ENCODE data around the gene SRD5A3.
"Not testable (repeated sequence)": the region's sequence is repeated elsewhere in the genome, so short reads cannot be mapped to it uniquely, and the experiment has no call there.

SRD5A3 gene

GRCh38 chr4:55354648-55355047 lies 8.6 kb downstream of the SRD5A3 start:
- no peak overlapping the region for H3K4me3 ChIP-seq (ENCODE audit: low read depth, low read length)
- TF ChIP-seq CTCF (IDR thresholded peaks at IDR 0.05; ENCODE audit: low read depth, low read length): no peak

GRCh38 chr4:55355555-55355954 lies 9.5 kb downstream of the SRD5A3 start:
- H3K4me3 ChIP-seq (ENCODE audit: low read depth, low read length): no peak overlapping the region
- TF ChIP-seq CTCF (IDR thresholded peaks at IDR 0.05; ENCODE audit: low read depth, low read length): no peak

- TF ChIP-seq CTCF (IDR thresholded peaks at IDR 0.05; ENCODE audit: low read depth, low read length): no peak
- no peak overlapping the region for H3K4me3 ChIP-seq (ENCODE audit: low read depth, low read length)
These were observed 11.0 kb downstream of the SRD5A3 start for GRCh38 chr4:55356991-55357461.

GRCh38 chr4:55358246-55358645 lies 12.2 kb downstream of the SRD5A3 start:
- H3K4me3 ChIP-seq (ENCODE audit: low read depth, low read length): no peak overlapping the region
- TF ChIP-seq CTCF (IDR thresholded peaks at IDR 0.05; ENCODE audit: low read depth, low read length): no peak

GRCh38 chr4:55358668-55359067 lies 12.6 kb downstream of the SRD5A3 start:
- TF ChIP-seq CTCF (IDR thresholded peaks at IDR 0.05; ENCODE audit: low read depth, low read length): no peak
- H3K4me3 ChIP-seq (ENCODE audit: low read depth, low read length): no peak overlapping the region

- no peak overlapping the region for H3K4me3 ChIP-seq (ENCODE audit: low read depth, low read length)
- TF ChIP-seq CTCF (IDR thresholded peaks at IDR 0.05; ENCODE audit: low read depth, low read length): no peak
These were observed 13.4 kb downstream of the SRD5A3 start for GRCh38 chr4:55359397-55359916.

GRCh38 chr4:55362938-55363337 lies 16.9 kb downstream of the SRD5A3 start:
- not testable (repeated sequence) for H3K4me3 ChIP-seq (ENCODE audit: low read depth, low read length)

- TF ChIP-seq CTCF (IDR thresholded peaks at IDR 0.05; ENCODE audit: low read depth, low read length): no peak
- no peak overlapping the region for H3K4me3 ChIP-seq (ENCODE audit: low read depth, low read length)
These were observed 17.8 kb downstream of the SRD5A3 start for GRCh38 chr4:55363691-55364351.
